Common myeloid progenitor, CD34-positive (primary cell): Measurements from ENCODE around the gene GID8.

Experiments used
- CTCF ChIA-PET: fragments of 350-600 bp; sonication (Branson Sonifier 250); formaldehyde crosslinking; loops from one replicate; lab custom pipeline; 2021; ENCODE audit warnings: antibody characterized with exemption; lab: Charles Lee
- POLR2A ChIA-PET: fragments of 350-600 bp; sonication (Branson Sonifier 250); formaldehyde crosslinking; loops from one replicate; lab custom pipeline; 2021; ENCODE audit warnings: antibody characterized with exemption; lab: Charles Lee
- DNase-seq, 3 donors: peaks; one replicate each; pipeline versions ENCODE4 v3.0.0 to v3.0.0-alpha.2; 2013
- H3K27ac ChIP-seq, 2 experiments: 1 replicate in 1 of 2; 2 replicates in 1 of 2; pipeline ENCODE4 v1.7.0; 2013; ENCODE audit warnings: inconsistent platforms in 2 of 2, low read length in 2 of 2, mild to moderate bottlenecking in 2 of 2, low read depth in 1 of 2, moderate library complexity in 1 of 2; ENCODE audit not compliant: severe bottlenecking in 2 of 2, insufficient read depth in 1 of 2, poor library complexity in 1 of 2
- H3K27me3 ChIP-seq, 5 experiments: replicated peaks in 2 of 5; 1 replicate in 3 of 5; 2 replicates in 2 of 5; pipeline versions ENCODE4 v1.6.1 to v1.7.0; 2013; ENCODE audit warnings: low read length in 4 of 5, mild to moderate bottlenecking in 2 of 5, moderate library complexity in 2 of 5, inconsistent platforms in 1 of 5; ENCODE audit not compliant: insufficient read depth in 5 of 5, control insufficient read depth in 4 of 5
- H3K36me3 ChIP-seq, 4 experiments: 1 replicate in 2 of 4; 2 replicates in 2 of 4; pipeline versions ENCODE4 v1.6.1 to v1.7.0; 2013; ENCODE audit warnings: low read length in 3 of 4, control low read depth in 1 of 4, mild to moderate bottlenecking in 1 of 4; ENCODE audit not compliant: control insufficient read depth in 4 of 4, insufficient read depth in 4 of 4
- H3K4me1 ChIP-seq, 4 experiments: 1 replicate in 3 of 4; 2 replicates in 1 of 4; pipeline versions ENCODE4 v1.6.1 to v1.7.1; 2013; ENCODE audit warnings: low read length in 3 of 4, mild to moderate bottlenecking in 3 of 4, control low read depth in 1 of 4, inconsistent platforms in 1 of 4, moderate library complexity in 1 of 4; ENCODE audit not compliant: control insufficient read depth in 4 of 4, insufficient read depth in 4 of 4; ENCODE audit errors: control extremely low read depth in 1 of 4
- H3K4me3 ChIP-seq, 7 experiments: 1 replicate in 4 of 7; 2 replicates in 3 of 7; pipeline versions ENCODE4 v1.5.1 to v1.7.0; 2013; ENCODE audit warnings: mild to moderate bottlenecking in 7 of 7, low read length in 6 of 7, moderate library complexity in 6 of 7, inconsistent platforms in 2 of 7, low read depth in 2 of 7, control low read depth in 1 of 7; ENCODE audit not compliant: insufficient read depth in 4 of 7, control insufficient read depth in 1 of 7; ENCODE audit errors: extremely low read depth in 1 of 7
- H3K9me3 ChIP-seq, 5 experiments: 1 replicate in 4 of 5; 2 replicates in 1 of 5; pipeline versions ENCODE4 v1.6.1 to v1.7.1; 2013; ENCODE audit warnings: low read length in 4 of 5, mild to moderate bottlenecking in 2 of 5, inconsistent platforms in 1 of 5, low read depth in 1 of 5, moderate library complexity in 1 of 5; ENCODE audit not compliant: control insufficient read depth in 4 of 5, insufficient read depth in 2 of 5; ENCODE audit errors: control extremely low read depth in 1 of 5
- WGBS: methylation state at CpG from one replicate; pipeline ENCODE4 v1.1.5; 2013; ENCODE audit not compliant: insufficient coverage; 5-methylcytosine and 5-hydroxymethylcytosine counted together

Gene GID8

GRCh38 chr20:62967628-62968351 lies 29.8 kb downstream of the GID8 start:
- ChIA-PET POLR2A (no interaction called here), CTCF (interaction anchor here (0.9 to 1.3 kb wide), 2 partner anchors 14 to 73 kb away, joined by 3 read pairs; no protein-coding TSS in a partner anchor)
- H3K36me3 ChIP-seq: peaks cover 0 to 48% (median 28%) of the 10 kb centered on the region in 4 experiments
- H3K4me1 ChIP-seq: peaks cover 0 to 36% (median 21%) of the 10 kb centered on the region in 4 experiments
- DNase-seq: no peak
- H3K4me3 ChIP-seq: no peak overlapping the region
- WGBS: 93% methylated on average over 26 of the region's 27 CpGs
- peaks cover 0 to 20% (median 8%) of the 10 kb centered on the region in 5 experiments for H3K27me3 ChIP-seq
- H3K9me3 ChIP-seq: no peaks in the 10 kb centered on the region
- no peak overlapping the region for H3K27ac ChIP-seq

- Histone ChIP-seq H3K9me3 (no peaks in the 10 kb centered on the region), H3K4me3 (no peak overlapping the region), H3K27ac (no peak overlapping the region), H3K27me3 (peaks cover 0 to 27% (median 11%) of the 10 kb centered on the region in 5 experiments), H3K36me3 (peaks cover 0 to 41% (median 22%) of the 10 kb centered on the region in 4 experiments), H3K4me1 (peaks cover 0 to 42% (median 25%) of the 10 kb centered on the region in 4 experiments)
- POLR2A ChIA-PET: no interaction called here
- 84% methylated on average over 18 of the region's 21 CpGs for WGBS
- CTCF ChIA-PET: interaction anchor here (0.9 to 1.3 kb wide), 2 partner anchors 15 to 74 kb away, joined by 3 read pairs; no protein-coding TSS in a partner anchor
- no peak for DNase-seq
Measured at GRCh38 chr20:62968378-62969178, 30.6 kb downstream of the GID8 start.

- ChIA-PET POLR2A (interaction anchor here (1.1 kb wide), 1 partner anchor 40 kb away, joined by 3 read pairs; no protein-coding TSS in a partner anchor), CTCF (interaction anchor here (2.4 kb wide), 1 partner anchor 69 kb away, joined by 9 read pairs; no protein-coding TSS in a partner anchor)
- no peak overlapping the region for H3K4me3 ChIP-seq
- WGBS: 65% methylated on average over 12 of the region's 16 CpGs
- DNase-seq: no peak
- H3K27ac ChIP-seq: no peak overlapping the region
- H3K27me3 ChIP-seq: peaks cover 0 to 33% (median 14%) of the 10 kb centered on the region in 5 experiments
- peaks cover 0 to 38% (median 21%) of the 10 kb centered on the region in 4 experiments for H3K4me1 ChIP-seq
- peaks cover 0 to 34% (median 19%) of the 10 kb centered on the region in 4 experiments for H3K36me3 ChIP-seq
- no peaks in the 10 kb centered on the region for H3K9me3 ChIP-seq
Measured at GRCh38 chr20:62969179-62969760, 31.3 kb downstream of the GID8 start.

- Histone ChIP-seq H3K36me3 (peaks cover 0 to 27% (median 15%) of the 10 kb centered on the region in 4 experiments), H3K9me3 (no peaks in the 10 kb centered on the region), H3K4me1 (peaks cover 0 to 32% (median 18%) of the 10 kb centered on the region in 4 experiments), H3K27me3 (peaks cover 0 to 39% (median 14%) of the 10 kb centered on the region in 5 experiments), H3K4me3 (no peak overlapping the region), H3K27ac (no peak overlapping the region)
- DNase-seq: no peak
- ChIA-PET CTCF (interaction anchor here (0.9 to 2.4 kb wide), 7 partner anchors 10 to 70 kb away, joined by 3 to 9 read pairs (median 6); no protein-coding TSS in a partner anchor), POLR2A (interaction anchor here (1.1 kb wide), 1 partner anchor 39 kb away, joined by 3 read pairs; no protein-coding TSS in a partner anchor)
- 88% methylated on average over 8 of the region's 8 CpGs for WGBS
Measured at GRCh38 chr20:62969939-62970306, 32.0 kb downstream of the GID8 start.

GRCh38 chr20:62970307-62971210 lies 32.6 kb downstream of the GID8 start:
- no peak for DNase-seq
- WGBS: 53% methylated on average over 29 of the region's 33 CpGs
- no peak overlapping the region for H3K27ac ChIP-seq
- no peaks in the 10 kb centered on the region for H3K9me3 ChIP-seq
- H3K36me3 ChIP-seq: peaks cover 0 to 21% (median 11%) of the 10 kb centered on the region in 4 experiments
- H3K4me3 ChIP-seq: no peak overlapping the region
- H3K4me1 ChIP-seq: peaks cover 0 to 26% (median 15%) of the 10 kb centered on the region in 4 experiments
- CTCF ChIA-PET: interaction anchor here (0.5 to 2.4 kb wide), 9 partner anchors 9 to 71 kb away, joined by 3 to 9 read pairs (median 4); no protein-coding TSS in a partner anchor
- POLR2A ChIA-PET: interaction anchor here (1.1 kb wide), 1 partner anchor 39 kb away, joined by 3 read pairs; no protein-coding TSS in a partner anchor
- peaks cover 0 to 42% (median 16%) of the 10 kb centered on the region in 5 experiments for H3K27me3 ChIP-seq
